ENCODE measurements around the gene TRPM7.

GRCh38 chr15:50735156-50735555 lies 48.6 kb upstream of the TRPM7 start:
- TF ChIP-seq CTCF (IDR thresholded peaks at IDR 0.05) (no peak), POLR2A (IDR thresholded peaks at IDR 0.05) (no peak), EP300 (IDR thresholded peaks at IDR 0.05; ENCODE audit: low read depth) (no peak)
